Islet precursor cell (in vitro differentiated cells): ENCODE measurements around the gene ENTPD2.

Experiments used
- DNase-seq: peaks from one replicate; pipeline ENCODE4 v3.0.0-alpha.2; 2018

Gene ENTPD2

GRCh38 chr9:137078701-137079400 lies 25.0 kb upstream of the ENTPD2 start:
- DNase-seq: peak; percentile 73

DNA sequence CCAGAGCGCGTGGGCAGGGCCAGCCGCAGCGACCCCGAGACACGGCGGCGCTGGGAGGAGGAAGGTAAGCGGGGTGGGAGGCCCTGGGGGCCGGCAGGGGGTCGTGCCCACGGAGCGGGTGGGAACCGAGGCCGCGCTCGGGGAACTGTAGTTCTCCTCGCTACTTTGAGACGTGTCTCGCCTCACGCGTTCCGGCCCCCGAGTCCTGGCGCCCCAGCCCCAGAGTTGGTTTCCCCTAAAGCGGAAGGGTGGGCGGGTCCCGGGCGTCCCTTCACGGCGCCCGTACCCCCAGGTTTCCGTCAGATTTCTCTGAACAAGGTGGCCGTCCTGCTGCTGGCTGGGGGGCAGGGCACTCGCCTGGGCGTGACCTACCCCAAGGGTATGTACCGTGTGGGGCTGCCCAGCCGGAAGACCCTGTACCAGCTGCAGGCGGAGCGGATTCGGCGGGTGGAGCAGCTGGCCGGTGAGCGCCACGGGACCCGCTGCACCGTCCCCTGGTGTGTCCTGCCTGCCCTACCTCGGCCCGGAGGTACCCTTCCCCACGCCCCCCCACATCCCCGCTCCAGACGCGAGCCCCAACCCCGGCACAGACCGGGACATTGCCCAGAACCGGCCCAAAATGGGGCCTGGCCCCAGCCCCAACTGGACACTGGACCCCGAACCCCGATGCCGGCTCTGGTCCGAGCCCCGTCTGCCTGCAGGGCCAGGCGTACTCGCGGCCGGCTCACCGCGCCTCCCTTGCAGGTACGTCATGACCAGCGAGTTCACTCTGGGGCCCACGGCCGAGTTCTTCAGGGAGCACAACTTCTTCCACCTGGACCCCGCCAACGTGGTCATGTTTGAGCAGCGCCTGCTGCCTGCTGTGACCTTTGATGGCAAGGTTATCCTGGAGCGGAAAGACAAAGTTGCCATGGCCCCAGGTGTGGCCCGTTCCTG lies 24.2 kb upstream of the ENTPD2 start:
- no peak for DNase-seq

DNA sequence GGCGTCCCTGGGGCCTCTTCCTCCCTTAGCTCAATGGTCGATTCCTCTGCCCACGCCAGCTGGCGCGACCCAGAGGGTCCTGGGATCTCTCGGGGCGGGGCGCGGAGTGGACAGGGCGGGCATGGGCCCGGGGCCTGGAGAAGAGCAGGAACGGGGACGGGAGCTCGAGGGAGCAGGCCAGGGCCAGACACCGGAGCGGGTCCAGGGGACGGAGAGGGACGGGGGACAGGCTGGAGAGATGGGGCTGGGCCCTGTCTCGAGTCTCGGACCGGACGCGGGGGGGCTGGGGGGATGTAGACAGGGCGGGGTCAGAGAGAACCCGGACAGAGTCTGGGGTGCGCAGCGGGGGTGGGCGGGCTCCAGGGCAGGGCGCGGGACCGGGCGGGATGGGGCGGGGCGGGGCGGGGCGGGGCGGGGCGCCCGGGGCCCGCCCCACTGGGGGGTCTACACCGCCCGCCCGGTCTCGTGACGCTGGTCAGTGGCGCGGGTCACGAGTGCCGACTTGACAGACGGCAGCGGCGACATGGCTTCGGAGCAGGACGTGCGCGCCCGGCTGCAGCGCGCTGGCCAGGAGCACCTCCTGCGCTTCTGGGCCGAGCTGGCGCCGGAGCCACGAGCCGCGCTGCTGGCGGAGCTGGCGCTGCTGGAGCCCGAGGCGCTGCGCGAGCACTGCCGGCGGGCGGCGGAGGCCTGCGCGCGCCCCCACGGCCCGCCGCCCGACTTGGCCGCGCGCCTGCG lies 23.3 kb upstream of the ENTPD2 start, which contains the start of gene UAP1L1:
Gene UAP1L1 (plus strand): TSS at position 508 of the 738 bp plus-strand sequence. CDS start 16 bp downstream, at position 524.
- peak; percentile 69 for DNase-seq

DNA sequence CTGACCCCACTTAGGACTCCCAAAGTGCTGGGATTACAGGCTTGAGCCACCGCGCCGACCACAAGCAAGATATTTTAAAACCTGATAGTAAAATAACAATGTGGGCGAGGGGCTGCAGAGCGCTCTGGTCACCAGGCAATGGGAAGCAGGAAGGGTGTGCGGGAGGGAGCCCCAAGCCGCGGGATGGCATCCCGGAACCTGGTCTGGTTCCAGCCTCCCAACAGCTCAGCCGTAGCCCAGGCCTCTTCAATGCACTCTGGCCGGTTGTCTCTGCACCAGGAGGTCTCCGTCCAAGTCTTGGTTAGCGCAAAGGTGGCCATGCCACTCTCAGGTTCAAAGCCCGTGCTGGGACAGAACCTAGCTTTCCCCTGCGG lies 22.8 kb upstream of the ENTPD2 start:
- DNase-seq: no peak

- no peak for DNase-seq
Observed at GRCh38 chr9:137075275-137075775, 21.5 kb upstream of the ENTPD2 start.

- no peak for DNase-seq
Observed at GRCh38 chr9:137074657-137075274, 20.9 kb upstream of the ENTPD2 start.

DNA sequence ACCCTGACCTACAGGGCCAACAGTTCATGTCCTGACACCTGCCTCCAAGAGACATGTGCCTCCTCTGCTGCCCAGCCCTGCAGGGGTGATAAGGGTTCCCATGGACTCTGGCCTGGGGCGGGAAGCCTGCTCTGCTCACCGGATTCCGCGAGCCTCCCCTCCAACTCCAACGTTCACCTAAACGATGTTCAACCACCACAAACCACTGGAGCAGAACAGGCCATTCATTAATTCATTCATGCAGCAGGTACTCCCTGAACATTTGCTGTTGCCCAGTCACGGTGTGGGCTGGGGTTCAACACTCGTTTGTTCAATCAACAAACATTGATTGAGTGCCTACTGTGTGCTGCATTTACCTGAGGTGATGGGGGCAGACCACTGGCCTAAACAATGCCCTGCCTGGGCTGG lies 20.1 kb upstream of the ENTPD2 start:
- no peak for DNase-seq

GRCh38 chr9:137071282-137071681 lies 17.4 kb upstream of the ENTPD2 start:
- DNase-seq: no peak

GRCh38 chr9:137070906-137071275 lies 17.0 kb upstream of the ENTPD2 start:
- DNase-seq: no peak

- peak; percentile 96 for DNase-seq
Observed at GRCh38 chr9:137070201-137070905, 16.5 kb upstream of the ENTPD2 start, which contains the start of gene SAPCD2. Gene SAPCD2, minus strand, starts transcription at chr9:137070557. Its CDS starts 97 bp downstream, at chr9:137070460.

DNA sequence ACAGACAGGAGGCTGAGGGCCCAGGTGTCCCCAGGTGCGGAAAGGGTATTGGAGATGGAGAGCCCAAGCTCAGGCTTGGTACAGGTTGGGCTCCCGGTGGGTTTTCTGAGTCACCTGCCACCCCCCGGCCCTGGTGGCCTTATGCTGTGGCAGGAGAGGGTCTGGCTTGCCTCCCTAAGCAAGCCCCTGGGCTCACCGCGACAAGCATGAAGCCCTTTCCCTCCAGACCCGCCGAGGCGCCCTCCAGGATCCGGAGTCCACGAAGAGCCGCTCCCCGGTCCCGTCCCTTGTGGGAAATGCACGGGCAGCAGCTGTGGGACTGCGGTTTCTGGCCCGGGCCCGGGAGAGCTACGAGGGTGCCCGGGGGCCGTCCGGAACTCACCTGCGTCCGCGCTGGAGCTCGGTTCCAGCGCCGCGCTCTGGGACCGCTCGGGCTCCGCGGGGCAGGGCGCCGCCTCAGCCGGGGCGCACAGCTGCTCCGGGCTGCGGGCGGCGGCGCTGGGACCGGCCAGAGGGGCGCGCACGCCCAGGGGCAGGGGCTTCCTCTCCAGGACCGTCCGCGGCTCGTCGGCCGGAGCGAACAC lies 15.7 kb upstream of the ENTPD2 start:
- no peak for DNase-seq

- no peak for DNase-seq
Observed at GRCh38 chr9:137068539-137069507, 15.0 kb upstream of the ENTPD2 start.

- DNase-seq: peak; percentile 93
Observed at GRCh38 chr9:137067860-137068538, 14.1 kb upstream of the ENTPD2 start.

DNA sequence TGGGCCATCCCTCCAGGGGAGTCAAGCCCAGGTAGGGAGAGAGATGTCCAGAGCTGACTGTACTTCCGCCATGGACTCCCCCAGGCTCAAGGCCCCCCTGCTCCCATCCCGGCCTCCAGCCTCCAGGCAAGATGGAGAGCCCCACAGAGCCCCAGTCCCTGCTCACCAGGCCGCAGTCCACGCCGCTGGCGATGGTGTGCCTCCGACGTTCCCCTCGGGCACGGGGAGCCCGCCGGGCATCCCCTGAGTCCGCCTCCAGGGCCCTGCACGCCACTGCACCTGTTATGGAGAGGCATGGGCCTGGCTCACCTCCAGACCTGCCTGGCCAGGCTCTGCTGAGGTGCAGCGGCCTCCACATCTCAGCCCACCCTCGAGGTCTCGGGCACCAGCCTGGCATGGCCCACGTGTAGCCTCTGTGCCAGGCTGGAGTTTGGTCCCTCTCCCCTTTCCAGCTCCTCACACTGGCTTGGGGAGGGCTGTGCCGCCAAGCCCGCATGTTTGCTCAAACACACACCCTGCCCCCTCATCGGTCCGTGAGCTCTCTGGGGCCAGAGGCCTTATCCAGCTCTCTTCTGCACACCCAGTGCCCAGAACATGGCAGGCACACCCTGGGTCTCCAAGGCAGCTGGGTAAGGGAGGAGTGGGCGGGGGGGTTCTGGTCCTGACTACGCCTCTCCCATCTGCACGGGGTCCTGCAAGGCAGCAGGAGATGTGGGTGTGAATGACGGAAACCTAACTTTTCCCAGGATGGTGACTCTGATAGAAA lies 12.4 kb upstream of the ENTPD2 start:
- no peak for DNase-seq

- DNase-seq: no peak
Observed at GRCh38 chr9:137065336-137065967, 11.6 kb upstream of the ENTPD2 start.

DNA sequence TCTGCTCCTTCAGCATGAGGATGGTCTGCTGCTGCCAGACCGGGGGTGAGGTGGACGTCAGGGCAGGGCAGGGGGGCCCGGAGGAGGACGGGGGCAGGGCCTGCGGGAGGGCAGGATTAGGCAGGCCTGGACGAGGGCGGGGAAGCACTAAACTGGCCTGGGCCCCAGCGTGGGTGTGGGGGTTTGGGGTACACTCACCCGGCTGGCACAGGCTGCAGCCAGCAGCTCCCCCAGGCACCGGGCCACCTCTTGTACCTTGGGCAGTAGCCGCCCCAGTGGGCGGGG lies 11.0 kb upstream of the ENTPD2 start:
- DNase-seq: no peak

- DNase-seq: peak; percentile 78
Observed at GRCh38 chr9:137064027-137064879, 10.4 kb upstream of the ENTPD2 start.
